K562 (cell line): ENCODE results near the gene GHRL. TPM values are rescaled to one million over a fixed set of nuclear protein-coding genes. Genes with fewer than 3 reads are reported as not detected.

Experiments used
- ATAC-seq: fragments of 200-7000 bp; cut with Tn5 transposase; 3 replicates; pipeline ENCODE4 v1.9.1; 2020; ENCODE audit warnings: moderate library complexity
- BruUV-seq: library from RNA; stranded (reverse); fragments of 400-500 nt; replicated peaks from 2 replicates; lab custom pipeline; 2021; lab: Mats Ljungman, UMichigan
- CTCF ChIA-PET: fragments of 300-600 bp; formaldehyde crosslinking; extraction: SDS; loops from one replicate; lab custom pipeline; 2021; ENCODE audit warnings: low intra/inter-chr PET ratio; lab: Yijun Ruan, JAX
- POLR2A ChIA-PET: fragments of 300-600, 350-650 bp; sonication (Branson Sonifier 250); formaldehyde crosslinking; extraction: SDS; loops from one replicate; lab custom pipeline; 2021; ENCODE audit warnings: antibody characterized with exemption, inconsistent platforms; lab: Yijun Ruan, JAX
- DNase-seq, 4 experiments: peaks; one replicate each; pipeline versions ENCODE4 v3.0.0 to v3.0.0-alpha.2; 2011 to 2018; ENCODE audit warnings: low spot score in 3 of 4, mixed read lengths in 3 of 4; ENCODE audit errors: extremely low read depth in 1 of 4
- FAIRE-seq: peaks from 2 replicates; lab custom pipeline; 2011; peaks lifted over from hg19 to GRCh38; lab: Jason Lieb, UNC
- H2AFZ ChIP-seq: 2 replicates; pipeline ENCODE4 v1.6.0; 2011; ENCODE audit warnings: low read depth, low read length, control low read depth, inconsistent platforms
- H3K27ac ChIP-seq: fragments of 200-600 bp; 3 replicates; pipeline ENCODE4 v1.8.0; 2011; ENCODE audit warnings: low read depth, mild to moderate bottlenecking, control low read depth, inconsistent platforms, low read length, moderate library complexity, mixed read lengths; ENCODE audit errors: extremely low read depth
- H3K27me3 ChIP-seq, 2 experiments: fragments of 300-600 bp in 1 of 2; 2 replicates in 1 of 2; 3 replicates in 1 of 2; pipeline versions ENCODE4 v1.6.0 to v1.8.0; 2011; ENCODE audit warnings: inconsistent platforms in 2 of 2, low read length in 2 of 2, mild to moderate bottlenecking in 1 of 2, mixed read lengths in 1 of 2, moderate library complexity in 1 of 2; ENCODE audit not compliant: control insufficient read depth in 2 of 2, insufficient read depth in 2 of 2
- H3K36me3 ChIP-seq: fragments of 300-600 bp; 3 replicates; pipeline ENCODE4 v1.8.0; 2011; ENCODE audit warnings: mild to moderate bottlenecking, low read length, inconsistent platforms; ENCODE audit not compliant: control insufficient read depth, insufficient read depth
- H3K4me1 ChIP-seq, 2 experiments: fragments of 200-600 bp in 1 of 2; replicated peaks in 1 of 2; 2 replicates in 1 of 2; 3 replicates in 1 of 2; pipeline versions ENCODE4 v1.5.1 to v1.8.0; 2011; ENCODE audit warnings: inconsistent platforms in 2 of 2, low read length in 2 of 2, mild to moderate bottlenecking in 1 of 2, mixed read lengths in 1 of 2, moderate library complexity in 1 of 2; ENCODE audit not compliant: control insufficient read depth in 2 of 2, insufficient read depth in 2 of 2
- H3K4me2 ChIP-seq: 2 replicates; pipeline ENCODE4 v1.6.1; 2011; ENCODE audit warnings: low read length, control low read depth, inconsistent platforms, mixed read lengths; ENCODE audit not compliant: insufficient read depth
- H3K4me3 ChIP-seq: fragments of 200-600 bp; sonication (generic), shearing (Covaris generic); 2 replicates; pipeline ENCODE4 v1.5.1; 2016; ENCODE audit warnings: control low read depth, inconsistent platforms
- H3K79me2 ChIP-seq: fragments of 200-600 bp; 3 replicates; pipeline ENCODE4 v1.8.0; 2011; ENCODE audit warnings: low read length, inconsistent platforms; ENCODE audit not compliant: control insufficient read depth, insufficient read depth
- H3K9ac ChIP-seq, 2 experiments: 2 replicates each; pipeline versions ENCODE4 v1.6.0 to v1.6.1; 2011; ENCODE audit warnings: low read depth in 2 of 2, low read length in 2 of 2, control low read depth in 1 of 2, inconsistent platforms in 1 of 2, mild to moderate bottlenecking in 1 of 2, mixed read lengths in 1 of 2; ENCODE audit not compliant: insufficient read depth in 1 of 2
- H3K9me1 ChIP-seq: one replicate; pipeline ENCODE4 v1.6.0; 2011; ENCODE audit warnings: inconsistent platforms, mild to moderate bottlenecking, low read length, moderate library complexity; ENCODE audit not compliant: control insufficient read depth, insufficient read depth
- H3K9me3 ChIP-seq: replicated peaks from 2 replicates; pipeline ENCODE4 v1.5.1; 2011; ENCODE audit warnings: low read depth, low read length, inconsistent platforms; ENCODE audit not compliant: control insufficient read depth, insufficient read depth
- H4K20me1 ChIP-seq: replicated peaks from 2 replicates; pipeline ENCODE4 v1.6.1; 2011; ENCODE audit warnings: low read length, inconsistent platforms, mixed read lengths; ENCODE audit not compliant: control insufficient read depth, insufficient read depth
- ARID2 ChIP-seq: fragments of 450-650 bp; IDR thresholded peaks from 2 replicates; pipeline ENCODE4 v1.6.1; 2017; ENCODE audit warnings: antibody characterized with exemption, mild to moderate bottlenecking
- CBX2 ChIP-seq: fragments of 200-600 bp; sonication (generic); IDR thresholded peaks from one replicate; pipeline ENCODE4 v1.6.1; 2012; ENCODE audit warnings: mild to moderate bottlenecking, low read length, inconsistent platforms; ENCODE audit not compliant: insufficient read depth, poor library complexity, severe bottlenecking
- DMBX1 ChIP-seq: fragments of 250-450 bp; sonication (Bioruptor Pico); IDR thresholded peaks from 2 replicates; pipeline ENCODE4 v1.8.0; 2022; ENCODE audit warnings: inconsistent platforms, mild to moderate bottlenecking, moderate library complexity, borderline replicate concordance
- HDAC1 ChIP-seq, 2 experiments: fragments of 450-650 bp; IDR thresholded peaks; 2 replicates each; pipeline ENCODE4 v1.6.1; 2016 to 2017; ENCODE audit warnings: inconsistent platforms in 1 of 2, mild to moderate bottlenecking in 1 of 2, moderate library complexity in 1 of 2
- POLR2AphosphoS5 ChIP-seq: IDR thresholded peaks from 2 replicates; pipeline ENCODE4 v1.6.1; 2011; ENCODE audit warnings: mild to moderate bottlenecking, low read depth, low read length, moderate library complexity; ENCODE audit not compliant: control insufficient read depth, insufficient read depth
- RAD51 ChIP-seq: fragments of 450-650 bp; IDR thresholded peaks from 2 replicates; pipeline ENCODE4 v1.7.1; 2016; ENCODE audit warnings: low read depth, mild to moderate bottlenecking, borderline replicate concordance
- ZNF217 ChIP-seq: sonication (generic); formaldehyde crosslinking; IDR thresholded peaks from 2 replicates; pipeline ENCODE4 v1.8.0; 2022; ENCODE audit warnings: mild to moderate bottlenecking, missing genetic modification reagents
- ZNF764 ChIP-seq: fragments of 250-450 bp; sonication (Bioruptor Pico); IDR thresholded peaks from 2 replicates; pipeline ENCODE4 v1.4.0; 2020; ENCODE audit warnings: low read depth, mild to moderate bottlenecking, moderate library complexity
- ZNF830 ChIP-seq: fragments of 250-450 bp; sonication (Bioruptor Pico); IDR thresholded peaks from 2 replicates; pipeline ENCODE4 v1.5.0; 2021; ENCODE audit warnings: mild to moderate bottlenecking
- WGBS: fragments of 100-300 bp; shearing (Covaris generic); methylation state at CpG from one replicate; pipeline ENCODE4 v1.1.6; 2016; ENCODE audit warnings: low coverage, mixed read lengths; ENCODE audit not compliant: insufficient coverage; ENCODE audit errors: missing lambda C conversion rate; 5-methylcytosine and 5-hydroxymethylcytosine counted together
- in situ Hi-C: fragments of 300-500 bp; cut with MboI; formaldehyde crosslinking; loops from 4 replicates; pipeline ENCODE4 v1.15.0; 2018; ENCODE audit warnings: inconsistent platforms, mixed read lengths
- intact Hi-C: fragments of 100-400 bp; cut with micrococcal nuclease; formaldehyde crosslinking; loops from 2 replicates; pipeline ENCODE4 v1.14.2; 2022
- polyA plus RNA-seq, 8 experiments: library from polyadenylated mRNA; depleted of rRNA in 4 of 8; stranded (reverse) in 5 of 8; unstranded in 3 of 8; fragments of >200 nt; fragmentation: Nextera tagmentation in 2 of 8; fragmentation: Illumina TruSeq in 1 of 8; extraction: Ambion mirVana in 2 of 8; extraction: Trizol in 1 of 8; gene quantifications; 2 replicates each; pipeline versions ENCODE4 v1.2.1 to v1.2.3, GENCODE V29; 2011 to 2014; ENCODE audit warnings: inconsistent platforms in 1 of 8, missing spikeins in 1 of 8
- total RNA-seq, 7 experiments: library from RNA; depleted of rRNA in 6 of 7; stranded (reverse); fragments of >200 nt in 6 of 7; fragmentation: Illumina TruSeq in 2 of 7; extraction: Trizol in 2 of 7; gene quantifications; 2 replicates each; pipeline versions ENCODE4 v1.2.1 to v1.2.3, GENCODE V29; 2011 to 2021; ENCODE audit warnings: low replicate concordance in 1 of 7
- TF ChIP-seq, protein P1 (sequence below): fragments of 250-450 bp; sonication (Bioruptor Pico); IDR thresholded peaks from 2 replicates; pipeline ENCODE4 v1.5.0; 2022; ENCODE audit warnings: mild to moderate bottlenecking
- TF ChIP-seq, protein P2 (sequence below): sonication (generic); formaldehyde crosslinking; IDR thresholded peaks from 2 replicates; pipeline ENCODE4 v1.8.1; 2023; ENCODE audit warnings: mild to moderate bottlenecking, missing genetic modification reagents
- TF ChIP-seq, protein P3 (sequence below): IDR thresholded peaks from 2 replicates; pipeline ENCODE4 v1.6.1; 2016; ENCODE audit warnings: missing genetic modification characterization, missing compliant biosample characterization
- TF ChIP-seq, protein P4 (sequence below): sonication (generic); formaldehyde crosslinking; IDR thresholded peaks from 2 replicates; pipeline ENCODE4 v1.5.0; 2020; ENCODE audit warnings: missing genetic modification reagents

The GHRL gene
- total and polyA plus RNA-seq, 9 of the 15 experiments (the other 6 are each of a cell fraction or from before 2014, with no cell fraction given): 0.08 to 0.29 (median 0.15) TPM; not detected in 5

- peaks cover 10 to 17% of the 10 kb centered on the region in 2 experiments for H3K4me1 ChIP-seq
- no TSS peak for BruUV-seq
- 76% methylated on average over 13 of the region's 15 CpGs for WGBS
- no peaks in the 10 kb centered on the region for H3K27me3 ChIP-seq
- H3K9me1 ChIP-seq: no peaks in the 10 kb centered on the region
- H3K4me3 ChIP-seq: no peak overlapping the region
- POLR2A ChIA-PET: interaction anchor here (1.7 kb wide), 1 partner anchor 10 kb away, joined by 5 read pairs; the partner anchor contains the start of gene TATDN2
- peaks cover 2% of the 10 kb centered on the region; the same call in 1 of the 2 replicates for H3K9me3 ChIP-seq
- in situ Hi-C loops: no loop called here
- intact Hi-C loops: no loop called here
- H3K36me3 ChIP-seq: no peaks in the 10 kb centered on the region; the same call in 2 of the 3 replicates
- H3K9ac ChIP-seq: no peak overlapping the region
- DNase-seq (peak in 3 of 4 experiments; percentile 39 to 51 (median 49)), ATAC-seq (no peak), FAIRE-seq (no peak)
- H3K27ac ChIP-seq: no peak overlapping the region
- H2AFZ ChIP-seq: peak overlapping the region; percentile 64
- H3K79me2 ChIP-seq: no peaks in the 10 kb centered on the region
- no peak overlapping the region for H3K4me2 ChIP-seq
- H4K20me1 ChIP-seq: no peaks in the 10 kb centered on the region
- CTCF ChIA-PET: no interaction called here
- TF ChIP-seq, protein P1, sequence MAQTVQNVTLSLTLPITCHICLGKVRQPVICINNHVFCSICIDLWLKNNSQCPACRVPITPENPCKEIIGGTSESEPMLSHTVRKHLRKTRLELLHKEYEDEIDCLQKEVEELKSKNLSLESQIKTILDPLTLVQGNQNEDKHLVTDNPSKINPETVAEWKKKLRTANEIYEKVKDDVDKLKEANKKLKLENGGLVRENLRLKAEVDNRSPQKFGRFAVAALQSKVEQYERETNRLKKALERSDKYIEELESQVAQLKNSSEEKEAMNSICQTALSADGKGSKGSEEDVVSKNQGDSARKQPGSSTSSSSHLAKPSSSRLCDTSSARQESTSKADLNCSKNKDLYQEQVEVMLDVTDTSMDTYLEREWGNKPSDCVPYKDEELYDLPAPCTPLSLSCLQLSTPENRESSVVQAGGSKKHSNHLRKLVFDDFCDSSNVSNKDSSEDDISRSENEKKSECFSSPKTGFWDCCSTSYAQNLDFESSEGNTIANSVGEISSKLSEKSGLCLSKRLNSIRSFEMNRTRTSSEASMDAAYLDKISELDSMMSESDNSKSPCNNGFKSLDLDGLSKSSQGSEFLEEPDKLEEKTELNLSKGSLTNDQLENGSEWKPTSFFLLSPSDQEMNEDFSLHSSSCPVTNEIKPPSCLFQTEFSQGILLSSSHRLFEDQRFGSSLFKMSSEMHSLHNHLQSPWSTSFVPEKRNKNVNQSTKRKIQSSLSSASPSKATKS (CRISPR knock-in tag): no peak
- TF ChIP-seq RAD51 (peak; percentile 62; the same call in 1 of the 2 replicates), ZNF764 (CRISPR knock-in tag) (no peak), HDAC1 (IDR thresholded peaks at IDR 0.05) (no peak), DMBX1 (CRISPR knock-in tag) (no peak), POLR2AphosphoS5 (no peak), CBX2 (no peak), ZNF830 (no peak), ARID2 (no peak), ZNF217 (CRISPR knock-in tag) (no peak)
- TF ChIP-seq, protein P2, sequence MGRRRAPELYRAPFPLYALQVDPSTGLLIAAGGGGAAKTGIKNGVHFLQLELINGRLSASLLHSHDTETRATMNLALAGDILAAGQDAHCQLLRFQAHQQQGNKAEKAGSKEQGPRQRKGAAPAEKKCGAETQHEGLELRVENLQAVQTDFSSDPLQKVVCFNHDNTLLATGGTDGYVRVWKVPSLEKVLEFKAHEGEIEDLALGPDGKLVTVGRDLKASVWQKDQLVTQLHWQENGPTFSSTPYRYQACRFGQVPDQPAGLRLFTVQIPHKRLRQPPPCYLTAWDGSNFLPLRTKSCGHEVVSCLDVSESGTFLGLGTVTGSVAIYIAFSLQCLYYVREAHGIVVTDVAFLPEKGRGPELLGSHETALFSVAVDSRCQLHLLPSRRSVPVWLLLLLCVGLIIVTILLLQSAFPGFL (CRISPR knock-in tag): no peak
- TF ChIP-seq, protein P3, sequence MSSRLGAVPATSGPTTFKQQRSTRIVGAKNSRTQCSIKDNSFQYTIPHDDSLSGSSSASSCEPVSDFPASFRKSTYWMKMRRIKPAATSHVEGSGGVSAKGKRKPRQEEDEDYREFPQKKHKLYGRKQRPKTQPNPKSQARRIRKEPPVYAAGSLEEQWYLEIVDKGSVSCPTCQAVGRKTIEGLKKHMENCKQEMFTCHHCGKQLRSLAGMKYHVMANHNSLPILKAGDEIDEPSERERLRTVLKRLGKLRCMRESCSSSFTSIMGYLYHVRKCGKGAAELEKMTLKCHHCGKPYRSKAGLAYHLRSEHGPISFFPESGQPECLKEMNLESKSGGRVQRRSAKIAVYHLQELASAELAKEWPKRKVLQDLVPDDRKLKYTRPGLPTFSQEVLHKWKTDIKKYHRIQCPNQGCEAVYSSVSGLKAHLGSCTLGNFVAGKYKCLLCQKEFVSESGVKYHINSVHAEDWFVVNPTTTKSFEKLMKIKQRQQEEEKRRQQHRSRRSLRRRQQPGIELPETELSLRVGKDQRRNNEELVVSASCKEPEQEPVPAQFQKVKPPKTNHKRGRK (tag): no peak
- TF ChIP-seq, protein P4, sequence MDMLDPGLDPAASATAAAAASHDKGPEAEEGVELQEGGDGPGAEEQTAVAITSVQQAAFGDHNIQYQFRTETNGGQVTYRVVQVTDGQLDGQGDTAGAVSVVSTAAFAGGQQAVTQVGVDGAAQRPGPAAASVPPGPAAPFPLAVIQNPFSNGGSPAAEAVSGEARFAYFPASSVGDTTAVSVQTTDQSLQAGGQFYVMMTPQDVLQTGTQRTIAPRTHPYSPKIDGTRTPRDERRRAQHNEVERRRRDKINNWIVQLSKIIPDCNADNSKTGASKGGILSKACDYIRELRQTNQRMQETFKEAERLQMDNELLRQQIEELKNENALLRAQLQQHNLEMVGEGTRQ (CRISPR knock-in tag): peak; percentile 84
Measured at GRCh38 chr3:10238345-10239183, 54.2 kb downstream of the GHRL start.
